Measurements from ENCODE around the gene MICU1. TPM values are rescaled to one million over a fixed set of nuclear protein-coding genes. Genes with fewer than 3 reads are reported as not detected.
A peak's percentile ranks its signal among the peaks of the same experiment; 100 is the strongest.

Gene MICU1
- total and polyA plus RNA-seq, 10 of the 15 experiments (the other 5 are each of a cell fraction or from before 2014, with no cell fraction given), result 18.2 to 36.4 (median 22.2) TPM

GRCh38 chr10:72319416-72320254 is 306.2 kb downstream of the MICU1 start (continued):
- TF ChIP-seq E2F8 (IDR thresholded peaks at IDR 0.05; ENCODE audit: low read depth, partially characterized antibody), result no peak
- peak; percentile 91 for TF ChIP-seq BACH1 (IDR thresholded peaks at IDR 0.05; ENCODE audit: borderline replicate concordance)
- peak; percentile 74 for TF ChIP-seq HDGF (IDR thresholded peaks at IDR 0.05)
- 0 out of 2 replicates have a peak, but pooled peaks have one; percentile 3 for TF ChIP-seq BCL11A (IDR thresholded peaks at IDR 0.05; ENCODE audit: low read depth, low read length)
- TF ChIP-seq PRDM15 (CRISPR knock-in tag; IDR thresholded peaks at IDR 0.05), result no peak
- peak; percentile 84 for TF ChIP-seq ZNF592 (IDR thresholded peaks at IDR 0.05)
- TF ChIP-seq SMARCA5 (IDR thresholded peaks at IDR 0.05), result peak; percentile 87
- TF ChIP-seq EED (IDR thresholded peaks at IDR 0.05; ENCODE audit: low read depth), result peak; percentile 61
- TF ChIP-seq NFXL1 (IDR thresholded peaks at IDR 0.05; ENCODE audit: borderline replicate concordance), result no peak
- 0 out of 2 replicates have a peak, but pooled peaks have one; percentile 65 for TF ChIP-seq POLR2AphosphoS2 (IDR thresholded peaks at IDR 0.05; ENCODE audit: low read depth, low read length)
- peak; percentile 96 for TF ChIP-seq ZNF687 (IDR thresholded peaks at IDR 0.05)
- no peak for TF ChIP-seq YBX1 (IDR thresholded peaks at IDR 0.05)
- TF ChIP-seq RCOR1 (conservative IDR thresholded peaks at IDR 0.05; ENCODE audit: low read depth, low read length), result 0 out of 2 replicates have a peak, but pooled peaks have one; percentile 37
- TF ChIP-seq NBN (IDR thresholded peaks at IDR 0.05), result peak; percentile 14; the same call in 1 of the 2 replicates

Data from GM12878 (cell line).